ENCODE results near the gene BICRA.
A peak's percentile ranks its signal among the peaks of the same experiment; 100 is the strongest.
"Not testable (repeated sequence)": the region's sequence is repeated elsewhere in the genome, so short reads cannot be mapped to it uniquely, and the experiment has no call there.

Gene BICRA

DNA sequence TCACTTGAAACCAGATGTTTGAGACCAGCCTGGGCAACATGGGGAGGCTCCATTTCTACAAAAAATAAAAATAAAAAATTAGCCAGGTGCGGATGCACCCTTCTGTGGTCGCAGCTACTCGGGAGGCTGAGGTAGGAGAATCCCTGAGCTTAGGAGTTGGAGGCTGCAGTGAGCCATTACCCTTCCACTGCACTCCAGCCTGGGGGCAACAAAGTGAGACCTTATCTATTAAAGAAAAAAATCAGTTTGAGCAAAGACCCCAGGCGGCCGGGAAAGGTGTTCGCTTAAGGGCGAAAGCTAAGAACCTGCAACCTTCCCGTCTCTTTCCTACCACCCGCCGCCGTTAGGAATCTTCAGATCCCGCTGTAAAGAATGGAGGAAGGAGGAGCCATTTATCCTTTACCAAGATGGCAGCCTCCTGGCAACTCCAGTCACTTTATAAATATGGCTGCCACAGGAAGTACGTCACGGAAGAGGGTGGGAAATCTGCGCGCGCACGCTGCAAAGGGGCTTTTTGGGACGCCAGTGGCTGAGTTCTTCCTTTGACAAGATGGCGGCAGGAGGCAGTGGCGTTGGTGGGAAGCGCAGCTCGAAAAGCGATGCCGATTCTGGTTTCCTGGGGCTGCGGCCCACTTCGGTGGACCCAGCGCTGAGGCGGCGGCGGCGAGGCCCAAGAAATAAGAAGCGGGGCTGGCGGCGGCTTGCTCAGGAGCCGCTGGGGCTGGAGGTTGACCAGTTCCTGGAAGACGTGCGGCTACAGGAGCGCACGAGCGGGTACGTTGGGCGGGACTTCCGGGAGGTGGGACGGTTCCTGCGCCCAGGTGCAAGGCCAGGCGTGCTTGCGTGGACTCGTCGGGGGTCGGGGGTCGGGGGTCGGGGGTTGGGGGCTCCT, 136.3 kb downstream of the BICRA start, which contains the start of gene NOP53:
Gene NOP53, plus strand, starts transcription at position 537 of the 892 bp plus-strand sequence. Its CDS starts 14 bp downstream, at position 551.
- no peaks in the 10 kb centered on the region for H3K27me3 ChIP-seq
- peaks cover 4 to 49% (median 35%) of the 10 kb centered on the region in 4 donors for H3K4me1 ChIP-seq
- TF ChIP-seq, protein P1, sequence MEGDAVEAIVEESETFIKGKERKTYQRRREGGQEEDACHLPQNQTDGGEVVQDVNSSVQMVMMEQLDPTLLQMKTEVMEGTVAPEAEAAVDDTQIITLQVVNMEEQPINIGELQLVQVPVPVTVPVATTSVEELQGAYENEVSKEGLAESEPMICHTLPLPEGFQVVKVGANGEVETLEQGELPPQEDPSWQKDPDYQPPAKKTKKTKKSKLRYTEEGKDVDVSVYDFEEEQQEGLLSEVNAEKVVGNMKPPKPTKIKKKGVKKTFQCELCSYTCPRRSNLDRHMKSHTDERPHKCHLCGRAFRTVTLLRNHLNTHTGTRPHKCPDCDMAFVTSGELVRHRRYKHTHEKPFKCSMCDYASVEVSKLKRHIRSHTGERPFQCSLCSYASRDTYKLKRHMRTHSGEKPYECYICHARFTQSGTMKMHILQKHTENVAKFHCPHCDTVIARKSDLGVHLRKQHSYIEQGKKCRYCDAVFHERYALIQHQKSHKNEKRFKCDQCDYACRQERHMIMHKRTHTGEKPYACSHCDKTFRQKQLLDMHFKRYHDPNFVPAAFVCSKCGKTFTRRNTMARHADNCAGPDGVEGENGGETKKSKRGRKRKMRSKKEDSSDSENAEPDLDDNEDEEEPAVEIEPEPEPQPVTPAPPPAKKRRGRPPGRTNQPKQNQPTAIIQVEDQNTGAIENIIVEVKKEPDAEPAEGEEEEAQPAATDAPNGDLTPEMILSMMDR (IDR thresholded peaks at IDR 0.05): peak; percentile 15 to 49
- H3K4me3 ChIP-seq: peak within 1 kb of the TSS; percentile 73 to 82
- peaks cover 38 to 53% (median 41%) of the 10 kb centered on the region in 3 donors for H3K36me3 ChIP-seq
- DNase-seq: peak; percentile 96 to 97
- no peaks in the 10 kb centered on the region for H3K9me3 ChIP-seq
- intact Hi-C loops (cut with DNase I; ENCODE audit: low total_unique reads): no loop called here
- H3K27ac ChIP-seq: peak within 1 kb of the TSS; percentile 95 to 98

DNA sequence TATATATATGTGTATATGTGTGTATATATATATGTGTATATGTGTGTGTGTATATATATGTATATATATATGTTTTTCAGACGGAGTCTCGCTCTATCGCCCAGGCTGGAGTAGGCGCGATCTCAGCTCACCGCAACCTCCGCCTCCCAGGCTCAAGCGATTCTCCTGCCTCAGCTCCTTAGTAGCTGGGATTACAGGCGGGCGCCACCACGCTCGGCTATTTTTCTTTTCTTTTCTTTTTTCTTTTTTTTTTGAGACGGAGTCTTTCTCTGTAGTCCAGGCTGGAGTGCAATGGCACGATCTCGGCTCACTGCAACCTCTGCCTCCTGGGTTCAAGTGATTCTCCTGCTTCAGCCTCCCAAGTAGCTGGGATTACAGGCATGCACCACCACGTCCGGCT, 137.2 kb downstream of the BICRA start:
- H3K4me3 ChIP-seq: peak overlapping the region; percentile 73 to 82
- H3K4me1 ChIP-seq: peaks cover 4 to 49% (median 35%) of the 10 kb centered on the region in 4 donors
- peaks cover 38 to 53% (median 41%) of the 10 kb centered on the region in 3 donors for H3K36me3 ChIP-seq
- DNase-seq; H3K9me3 ChIP-seq; intact Hi-C loops (cut with DNase I; ENCODE audit: low total_unique reads); H3K27me3 ChIP-seq: not testable (repeated sequence)
- peak overlapping the region; percentile 86 to 95 for H3K27ac ChIP-seq

DNA sequence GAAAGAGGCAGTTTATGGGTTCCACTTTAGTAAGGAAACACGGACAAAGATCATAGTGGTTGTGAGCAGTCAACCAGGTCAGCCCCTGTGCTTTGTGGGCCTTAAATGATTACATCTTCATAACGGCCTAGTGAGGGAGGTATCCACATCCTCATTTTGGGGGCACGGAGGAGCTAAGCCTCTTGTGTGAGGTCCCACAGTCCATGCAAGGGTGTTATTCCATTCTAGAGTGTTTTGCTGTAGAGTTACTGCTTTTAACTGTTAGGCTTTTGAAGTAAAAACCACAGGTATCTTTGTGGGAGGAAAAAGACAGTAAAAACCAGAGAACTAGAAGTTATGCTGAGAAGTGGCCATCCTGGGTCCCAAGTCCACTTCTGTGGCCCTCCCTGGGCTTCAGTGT, 140.4 kb downstream of the BICRA start:
- intact Hi-C loops (cut with DNase I; ENCODE audit: low total_unique reads): no loop called here
- H3K27ac ChIP-seq: no peak overlapping the region
- H3K36me3 ChIP-seq: peaks cover 61 to 76% (median 63%) of the 10 kb centered on the region in 3 donors
- no peak overlapping the region for H3K4me3 ChIP-seq
- peaks cover 0 to 33% (median 17%) of the 10 kb centered on the region in 4 donors for H3K4me1 ChIP-seq
- H3K27me3 ChIP-seq: no peaks in the 10 kb centered on the region
- DNase-seq: no peak
- TF ChIP-seq, protein P1 (IDR thresholded peaks at IDR 0.05): no peak
- no peaks in the 10 kb centered on the region for H3K9me3 ChIP-seq

DNA sequence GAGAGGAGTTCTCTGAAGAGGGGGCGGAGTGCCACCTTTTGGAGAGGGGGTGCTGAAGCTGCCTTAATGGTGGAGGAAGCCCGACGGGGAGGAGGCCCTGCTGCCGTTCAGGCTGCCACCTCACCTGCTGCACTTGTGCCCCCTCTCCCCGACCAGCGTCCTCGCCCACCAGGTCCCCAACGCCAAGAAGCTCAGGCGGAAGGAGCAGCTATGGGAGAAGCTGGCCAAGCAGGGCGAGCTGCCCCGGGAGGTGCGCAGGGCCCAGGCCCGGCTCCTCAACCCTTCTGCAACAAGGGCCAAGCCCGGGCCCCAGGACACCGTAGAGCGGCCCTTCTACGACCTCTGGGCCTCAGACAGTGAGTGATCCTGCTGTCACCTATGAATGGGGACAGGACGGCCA, 141.8 kb downstream of the BICRA start:
- Histone ChIP-seq H3K4me3 (no peak overlapping the region), H3K27ac (no peak overlapping the region), H3K9me3 (no peaks in the 10 kb centered on the region), H3K36me3 (peaks cover 75 to 90% (median 77%) of the 10 kb centered on the region in 3 donors), H3K4me1 (peaks cover 0 to 26% (median 11%) of the 10 kb centered on the region in 4 donors), H3K27me3 (no peaks in the 10 kb centered on the region)
- intact Hi-C loops (cut with DNase I; ENCODE audit: low total_unique reads): no loop called here
- no peak for DNase-seq
- TF ChIP-seq, protein P1 (IDR thresholded peaks at IDR 0.05): no peak

DNA sequence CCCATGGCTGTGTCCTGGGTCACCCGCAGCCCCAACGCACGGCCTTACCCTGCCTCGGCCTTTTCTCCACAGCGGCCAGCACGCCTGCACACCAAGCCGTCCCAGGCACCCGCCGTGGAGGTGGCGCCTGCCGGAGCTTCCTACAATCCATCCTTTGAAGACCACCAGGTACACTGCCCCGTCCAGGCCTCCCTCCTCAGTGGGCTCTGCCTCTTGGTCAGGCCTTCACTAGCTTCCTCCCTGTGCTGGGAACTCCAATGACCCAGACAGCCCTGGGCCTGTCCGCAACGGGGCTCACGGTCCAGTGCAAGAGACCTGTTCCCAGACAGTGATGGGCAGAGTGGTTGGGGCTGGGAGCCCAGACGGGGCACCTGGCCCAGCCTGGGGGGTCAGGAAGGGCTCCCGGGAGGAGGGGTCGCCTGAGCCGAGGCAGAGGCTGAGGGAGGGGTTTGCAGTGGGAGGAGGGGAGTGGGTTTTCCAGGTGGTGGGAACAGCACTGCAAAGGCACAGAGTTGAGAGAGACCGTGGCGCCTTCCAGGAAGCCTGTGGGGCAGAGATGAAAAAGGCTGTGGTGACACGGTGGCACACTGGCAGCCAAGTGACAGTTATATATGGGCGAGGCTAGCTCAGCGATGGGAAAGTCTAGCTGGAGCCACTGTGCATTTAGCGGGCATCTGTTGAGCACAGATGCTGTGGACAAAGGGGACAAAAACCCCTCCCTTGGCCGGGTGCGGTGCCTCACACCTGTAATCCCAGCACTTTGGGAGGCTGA, 143.7 kb downstream of the BICRA start:
- H3K27me3 ChIP-seq: no peaks in the 10 kb centered on the region
- H3K36me3 ChIP-seq: peaks cover 93 to 99% (median 96%) of the 10 kb centered on the region in 3 donors
- no peak overlapping the region for H3K27ac ChIP-seq
- no peaks in the 10 kb centered on the region for H3K9me3 ChIP-seq
- peaks cover 0 to 13% (median 0%) of the 10 kb centered on the region in 4 donors for H3K4me1 ChIP-seq
- intact Hi-C loops (cut with DNase I; ENCODE audit: low total_unique reads): no loop called here
- H3K4me3 ChIP-seq: no peak overlapping the region
- no peak for DNase-seq
- TF ChIP-seq, protein P1 (IDR thresholded peaks at IDR 0.05): no peak
